Neuronal stem cell (in vitro differentiated cells): ENCODE results near the gene GLDC.

Experiments
- DNase-seq: peaks from one replicate; pipeline ENCODE4 v3.0.0-alpha.2; 2013; ENCODE audit warnings: low spot score
- H2AFZ ChIP-seq: one replicate; pipeline ENCODE4 v1.6.1; 2013; ENCODE audit warnings: mild to moderate bottlenecking, low read length, inconsistent platforms
- H2AK5ac ChIP-seq: 2 replicates; pipeline ENCODE4 v1.6.1; 2013; ENCODE audit warnings: low read depth, mild to moderate bottlenecking, inconsistent platforms, low read length, moderate library complexity, mixed read lengths
- H2BK120ac ChIP-seq: 2 replicates; pipeline ENCODE4 v1.6.1; 2013; ENCODE audit warnings: low read depth, mild to moderate bottlenecking, inconsistent platforms, low read length, moderate library complexity, mixed read lengths
- H2BK12ac ChIP-seq: one replicate; pipeline ENCODE4 v1.6.1; 2013; ENCODE audit warnings: low read length, inconsistent platforms
- H2BK15ac ChIP-seq: 2 replicates; pipeline ENCODE4 v1.6.1; 2013; ENCODE audit warnings: mild to moderate bottlenecking, low read length, inconsistent platforms, mixed read lengths
- H2BK5ac ChIP-seq: one replicate; pipeline ENCODE4 v1.6.1; 2013; ENCODE audit warnings: inconsistent platforms, mild to moderate bottlenecking, low read length, moderate library complexity
- H3K14ac ChIP-seq: one replicate; pipeline ENCODE4 v1.6.1; 2013; ENCODE audit warnings: low read length, inconsistent platforms
- H3K18ac ChIP-seq: 2 replicates; pipeline ENCODE4 v1.6.1; 2013; ENCODE audit warnings: low read length, inconsistent platforms
- H3K23ac ChIP-seq: 2 replicates; pipeline ENCODE4 v1.6.1; 2013; ENCODE audit warnings: low read depth, mild to moderate bottlenecking, mixed read lengths, low read length, inconsistent platforms; ENCODE audit not compliant: poor library complexity
- H3K27ac ChIP-seq: replicated peaks from 3 replicates; pipeline ENCODE4 v1.5.1; 2013; ENCODE audit warnings: low read length, inconsistent platforms
- H3K27me3 ChIP-seq, 3 experiments: 2 replicates each; pipeline ENCODE4 v1.6.1; 2013; ENCODE audit warnings: low read length in 3 of 3, mild to moderate bottlenecking in 2 of 3, inconsistent platforms in 1 of 3, low read depth in 1 of 3, mixed read lengths in 1 of 3, moderate library complexity in 1 of 3; ENCODE audit not compliant: control insufficient read depth in 3 of 3, insufficient read depth in 3 of 3
- H3K36me3 ChIP-seq, 2 donors: replicated peaks in 1 of 2; 2 replicates each; pipeline ENCODE4 v1.6.1; 2013; ENCODE audit warnings: low read length in 2 of 2; ENCODE audit not compliant: control insufficient read depth in 2 of 2, insufficient read depth in 2 of 2
- H3K4ac ChIP-seq: 2 replicates; pipeline ENCODE4 v1.6.1; 2013; ENCODE audit warnings: inconsistent platforms, mild to moderate bottlenecking, low read length, moderate library complexity
- H3K4me1 ChIP-seq, 2 donors: 1 replicate in 1 of 2; 2 replicates in 1 of 2; pipeline ENCODE4 v1.6.1; 2013; ENCODE audit warnings: low read length in 2 of 2, low read depth in 1 of 2; ENCODE audit not compliant: control insufficient read depth in 2 of 2, insufficient read depth in 1 of 2
- H3K4me2 ChIP-seq: one replicate; pipeline ENCODE4 v1.6.1; 2013; ENCODE audit warnings: mild to moderate bottlenecking, low read length, inconsistent platforms; ENCODE audit not compliant: insufficient read depth, poor library complexity, severe bottlenecking
- H3K4me3 ChIP-seq, 2 donors: 2 replicates each; pipeline ENCODE4 v1.5.1; 2013; ENCODE audit warnings: low read length in 2 of 2, mild to moderate bottlenecking in 2 of 2, inconsistent platforms in 1 of 2, moderate library complexity in 1 of 2
- H3K79me1 ChIP-seq: one replicate; pipeline ENCODE4 v1.6.1; 2013; ENCODE audit warnings: low read depth, mild to moderate bottlenecking, inconsistent platforms, low read length, moderate library complexity
- H3K9ac ChIP-seq: one replicate; pipeline ENCODE4 v1.6.1; 2013; ENCODE audit warnings: mild to moderate bottlenecking, low read depth, low read length, inconsistent platforms; ENCODE audit not compliant: poor library complexity
- H3K9me3 ChIP-seq, 2 donors: replicated peaks in 1 of 2; 2 replicates each; pipeline versions ENCODE3 to v1.6.1; 2013; ENCODE audit warnings: low read length in 2 of 2, mild to moderate bottlenecking in 2 of 2, inconsistent platforms in 1 of 2, low read depth in 1 of 2, mixed read lengths in 1 of 2, moderate library complexity in 1 of 2; ENCODE audit not compliant: control insufficient read depth in 2 of 2, insufficient read depth in 1 of 2
- H4K8ac ChIP-seq: one replicate; pipeline ENCODE4 v1.6.1; 2013; ENCODE audit warnings: low read depth, mild to moderate bottlenecking, inconsistent platforms, low read length, moderate library complexity
- H4K91ac ChIP-seq: one replicate; pipeline ENCODE4 v1.6.1; 2013; ENCODE audit warnings: low read length, low read depth, mild to moderate bottlenecking, inconsistent platforms; ENCODE audit not compliant: poor library complexity
- WGBS, 2 donors: extraction: QIAGEN DNeasy Blood & Tissue Kit; methylation state at CpG; one replicate each; pipeline ENCODE4 v1.1.7; 2013; ENCODE audit warnings: missing lambda C conversion rate in 2 of 2, mixed read lengths in 1 of 2; ENCODE audit not compliant: insufficient read length in 2 of 2, insufficient replicate concordance in 1 of 2; ENCODE audit errors: extremely low coverage in 2 of 2; 5-methylcytosine and 5-hydroxymethylcytosine counted together

The GLDC gene

DNA sequence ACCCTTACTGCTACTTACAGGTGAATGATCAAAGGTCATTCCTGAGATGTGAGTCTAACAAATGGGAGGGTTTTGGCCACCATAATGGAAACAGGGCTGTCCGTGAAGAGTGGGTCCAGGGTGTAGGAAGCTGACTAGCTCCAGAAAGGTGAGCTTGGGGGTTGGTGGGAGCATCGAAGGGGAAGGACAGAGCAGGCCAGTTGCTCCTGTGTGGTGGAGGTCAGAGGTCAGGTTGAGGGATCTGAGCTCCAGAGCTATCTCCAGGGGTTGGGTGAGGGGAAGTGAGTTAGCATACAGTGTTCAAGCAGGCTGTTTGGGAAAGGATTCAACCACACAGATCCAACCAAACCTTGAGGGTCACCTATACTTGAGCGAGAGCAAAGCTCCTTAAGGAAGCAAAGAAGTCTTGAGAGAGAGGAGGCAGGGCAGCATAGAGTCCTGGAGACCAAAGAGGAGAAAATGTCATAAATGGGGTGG is 18.7 kb upstream of the GLDC start:
- no peak overlapping the region for H3K4me2 ChIP-seq
- no peak overlapping the region for H3K23ac ChIP-seq
- H2AFZ ChIP-seq: no peak overlapping the region
- no peaks in the 10 kb centered on the region for H3K36me3 ChIP-seq
- no peak overlapping the region for H3K4me3 ChIP-seq
- DNase-seq: no peak
- no peak overlapping the region for H3K18ac ChIP-seq
- H2BK15ac ChIP-seq: no peak overlapping the region
- no peak overlapping the region for H2BK120ac ChIP-seq
- H2BK12ac ChIP-seq: no peak overlapping the region
- H3K4ac ChIP-seq: no peak overlapping the region
- no peak overlapping the region for H4K8ac ChIP-seq
- H2BK5ac ChIP-seq: no peak overlapping the region
- no peaks in the 10 kb centered on the region for H3K27me3 ChIP-seq
- H3K9me3 ChIP-seq: no peaks in the 10 kb centered on the region
- H3K14ac ChIP-seq: no peak overlapping the region
- H3K9ac ChIP-seq: no peak overlapping the region
- no CpG with 5 or more reads among the region's 3 CpGs for WGBS, 2 donors
- peak overlapping the region; percentile 42 for H3K27ac ChIP-seq
- no peak overlapping the region for H2AK5ac ChIP-seq
- H4K91ac ChIP-seq: no peak overlapping the region
- H3K4me1 ChIP-seq: peaks cover 0 to 9% of the 10 kb centered on the region in 2 donors
- no peaks in the 10 kb centered on the region for H3K79me1 ChIP-seq

DNA sequence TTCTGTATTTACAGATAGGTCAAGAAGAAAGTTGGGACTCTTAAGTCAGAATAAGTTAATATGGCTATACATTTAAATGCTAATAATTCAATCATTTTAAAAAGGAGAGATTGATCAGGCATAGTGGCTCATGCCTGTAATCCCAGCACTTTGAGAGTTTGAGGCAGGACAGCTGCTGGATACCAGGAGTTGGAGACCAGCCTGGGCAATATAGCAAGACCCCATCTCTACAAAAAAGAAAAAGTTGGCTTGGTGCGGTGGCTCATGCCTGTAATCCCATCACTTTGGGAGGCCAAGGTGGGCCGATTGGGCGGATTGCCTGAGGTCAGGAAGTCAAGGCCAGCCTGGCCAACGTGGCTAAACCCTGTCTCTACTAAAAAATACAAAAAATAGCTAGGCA is 15.0 kb upstream of the GLDC start:
- no peak for DNase-seq
- H3K9me3 ChIP-seq: no peaks in the 10 kb centered on the region
- peaks cover 0 to 9% of the 10 kb centered on the region in 2 donors for H3K4me1 ChIP-seq
- no peaks in the 10 kb centered on the region for H3K79me1 ChIP-seq
- H3K18ac ChIP-seq: no peak overlapping the region
- H3K4me3 ChIP-seq: no peak overlapping the region
- no peaks in the 10 kb centered on the region for H3K27me3 ChIP-seq
- no peak overlapping the region for H3K9ac ChIP-seq
- no peak overlapping the region for H2AK5ac ChIP-seq
- H3K23ac ChIP-seq: no peak overlapping the region
- no peak overlapping the region for H2AFZ ChIP-seq
- no peak overlapping the region for H3K27ac ChIP-seq
- no peak overlapping the region for H4K91ac ChIP-seq
- no CpG with 5 or more reads among the region's 4 CpGs for WGBS, 2 donors
- no peak overlapping the region for H3K4me2 ChIP-seq
- H4K8ac ChIP-seq: no peak overlapping the region
- H2BK120ac ChIP-seq: no peak overlapping the region
- no peak overlapping the region for H3K14ac ChIP-seq
- no peak overlapping the region for H2BK12ac ChIP-seq
- H2BK15ac ChIP-seq: no peak overlapping the region
- H3K4ac ChIP-seq: no peak overlapping the region
- H2BK5ac ChIP-seq: no peak overlapping the region
- H3K36me3 ChIP-seq: no peaks in the 10 kb centered on the region

DNA sequence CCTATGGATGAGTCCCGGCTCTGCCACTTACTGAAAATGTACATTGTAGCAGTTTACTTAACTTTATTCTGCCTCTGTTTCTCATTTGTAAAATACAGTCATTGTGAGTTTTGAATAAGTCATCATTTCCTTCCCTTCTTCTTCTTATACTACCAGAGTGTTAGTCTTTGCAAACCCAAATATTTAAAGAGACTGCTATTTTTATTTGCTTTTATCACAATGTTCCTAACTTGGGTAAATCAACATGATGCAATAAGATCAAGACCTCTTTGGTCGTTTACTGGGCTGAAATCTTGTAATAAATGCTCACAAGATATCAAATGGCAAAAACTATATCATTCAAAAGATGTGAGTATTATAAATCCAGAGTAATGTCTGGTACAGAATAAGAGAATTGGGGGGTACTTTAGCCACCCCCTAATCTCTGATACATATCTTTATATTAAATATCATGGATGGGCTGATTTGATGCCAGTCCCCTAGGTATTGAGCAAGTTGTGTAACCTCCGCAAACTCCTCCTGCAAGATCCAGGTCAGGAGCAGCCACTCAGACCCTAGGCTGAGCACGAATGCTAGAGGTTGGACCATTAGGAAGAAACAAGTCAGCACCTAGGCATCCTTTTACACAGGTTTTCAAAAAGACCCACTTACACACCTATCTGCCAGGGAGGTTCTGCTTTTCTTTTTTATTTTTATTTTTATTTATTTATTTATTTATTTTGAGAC is 13.3 kb upstream of the GLDC start:
- no peak overlapping the region for H3K4me2 ChIP-seq
- no peak overlapping the region for H2BK5ac ChIP-seq
- no peaks in the 10 kb centered on the region for H3K27me3 ChIP-seq
- no CpG with 5 or more reads among the region's 4 CpGs for WGBS, 2 donors
- H3K18ac ChIP-seq: no peak overlapping the region
- H3K27ac ChIP-seq: no peak overlapping the region
- no peak overlapping the region for H2AFZ ChIP-seq
- no peaks in the 10 kb centered on the region for H3K36me3 ChIP-seq
- no peaks in the 10 kb centered on the region for H3K4me1 ChIP-seq
- no peak overlapping the region for H4K91ac ChIP-seq
- no peak overlapping the region for H2BK12ac ChIP-seq
- no peak overlapping the region for H3K23ac ChIP-seq
- H3K79me1 ChIP-seq: no peaks in the 10 kb centered on the region
- DNase-seq: no peak
- no peak overlapping the region for H3K9ac ChIP-seq
- H3K9me3 ChIP-seq: no peaks in the 10 kb centered on the region
- H3K4ac ChIP-seq: no peak overlapping the region
- no peak overlapping the region for H3K4me3 ChIP-seq
- H2BK120ac ChIP-seq: no peak overlapping the region
- H2AK5ac ChIP-seq: no peak overlapping the region
- no peak overlapping the region for H2BK15ac ChIP-seq
- no peak overlapping the region for H4K8ac ChIP-seq
- no peak overlapping the region for H3K14ac ChIP-seq

DNA sequence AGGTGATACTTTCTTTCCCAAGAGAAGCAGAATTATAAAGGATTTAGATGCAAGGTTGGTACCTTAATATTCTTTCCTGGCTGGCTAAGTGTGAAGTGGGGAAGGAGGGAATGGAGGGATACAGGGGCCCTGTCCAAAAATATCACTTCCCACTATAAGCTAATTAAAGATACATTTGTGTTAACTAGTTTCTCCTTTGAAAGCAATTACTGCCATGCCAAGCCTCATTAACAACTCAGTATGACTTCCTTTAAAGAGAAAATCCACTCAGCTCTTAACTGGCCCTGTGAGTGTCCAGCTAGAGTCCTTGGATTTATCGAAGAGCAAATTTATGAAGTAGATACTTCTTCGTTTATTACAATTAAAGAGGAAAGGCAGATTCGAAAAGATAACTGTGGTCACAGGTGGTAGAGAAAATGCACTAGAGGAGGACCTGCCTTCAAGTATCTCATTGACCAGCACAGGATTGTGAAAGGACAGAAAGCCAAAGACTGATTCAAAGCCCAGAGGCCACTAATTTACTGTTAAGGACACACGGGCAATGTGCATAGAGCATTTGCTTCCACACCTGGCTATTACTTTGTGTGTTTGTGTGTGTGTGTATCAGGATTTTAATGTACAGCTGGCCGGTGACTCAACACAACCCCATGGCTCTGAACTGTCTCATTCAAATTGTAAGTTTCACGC is 11.2 kb upstream of the GLDC start:
- WGBS, 2 donors: no CpG with 5 or more reads among the region's 6 CpGs
- H3K27ac ChIP-seq: no peak overlapping the region

More for the DNA sequence above, 11.2 kb upstream of the GLDC start:
- Histone ChIP-seq H2BK15ac (no peak overlapping the region), H3K27me3 (no peaks in the 10 kb centered on the region), H3K4me1 (no peaks in the 10 kb centered on the region), H2BK5ac (no peak overlapping the region), H3K4ac (no peak overlapping the region), H3K9ac (no peak overlapping the region), H3K18ac (no peak overlapping the region), H4K91ac (no peak overlapping the region), H2AFZ (no peak overlapping the region), H2AK5ac (no peak overlapping the region), H3K23ac (no peak overlapping the region), H4K8ac (no peak overlapping the region), H2BK12ac (no peak overlapping the region), H3K79me1 (no peaks in the 10 kb centered on the region), H3K36me3 (no peaks in the 10 kb centered on the region), H3K4me2 (no peak overlapping the region), H2BK120ac (no peak overlapping the region), H3K9me3 (no peaks in the 10 kb centered on the region), H3K4me3 (no peak overlapping the region), H3K14ac (no peak overlapping the region)
- no peak for DNase-seq
